ENCODE results near the gene CCDC91.
"Not testable (repeated sequence)": the region's sequence is repeated elsewhere in the genome, so short reads cannot be mapped to it uniquely, and the experiment has no call there.

The CCDC91 gene

DNA sequence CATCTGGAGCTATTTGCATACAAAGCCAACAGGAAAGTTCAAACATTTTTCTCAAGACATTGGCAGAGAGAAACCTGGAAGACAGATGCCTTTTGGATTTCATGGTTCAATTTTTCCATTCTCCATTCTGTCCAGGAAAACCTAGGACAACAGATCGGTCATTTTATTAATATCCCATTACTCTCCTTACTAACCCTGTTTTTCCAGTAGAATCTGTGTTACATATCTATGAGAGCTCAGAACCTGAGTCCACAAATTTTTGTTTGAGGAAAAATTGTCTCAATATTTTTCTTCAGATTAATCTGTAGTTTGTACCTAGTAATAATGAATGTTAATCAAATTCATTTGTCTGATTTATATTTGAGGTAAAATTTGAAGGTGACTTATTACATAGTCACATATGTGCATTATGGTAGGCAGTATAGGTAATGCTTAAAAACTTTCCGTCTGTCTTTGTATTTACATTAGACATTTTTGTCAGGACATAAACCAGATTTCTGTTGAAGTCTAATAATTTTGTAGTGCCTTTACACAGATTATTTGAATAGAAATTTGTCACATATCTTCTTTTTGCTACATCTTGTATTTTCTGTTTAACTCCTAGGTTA lies 75.3 kb downstream of the CCDC91 start:
- intact Hi-C loops (cut with DNase I) = no loop called here
- no peak for DNase-seq

DNA sequence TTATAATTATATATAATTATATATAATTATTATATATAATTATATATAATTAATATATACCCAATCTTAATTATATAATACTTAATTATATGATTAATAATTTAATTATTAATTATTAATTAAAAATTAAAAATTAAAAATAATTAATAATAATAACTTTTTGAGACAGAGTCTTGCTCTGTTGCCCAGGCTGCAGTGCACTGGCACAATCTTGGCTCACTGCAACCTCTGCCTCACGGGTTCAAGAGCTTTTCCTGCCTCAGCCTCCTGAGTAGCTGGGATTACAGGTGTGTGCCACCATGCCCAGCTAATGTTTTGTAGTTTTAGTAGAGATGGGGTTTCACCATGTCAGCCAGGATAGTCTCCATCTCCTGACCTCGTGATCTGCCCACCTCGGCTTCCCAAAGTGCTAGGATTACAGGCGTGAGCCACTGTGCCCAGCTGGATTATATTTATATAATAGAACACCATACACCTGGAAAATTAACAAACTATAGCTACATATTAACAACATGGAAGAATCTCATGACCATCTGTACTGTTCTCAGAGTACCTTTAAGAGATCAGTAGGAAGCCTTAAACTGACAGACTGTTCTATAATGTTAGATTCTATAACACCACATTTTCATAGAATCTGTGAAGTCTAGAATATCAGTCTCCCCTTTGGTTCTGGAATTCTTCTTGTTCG lies 77.8 kb downstream of the CCDC91 start:
- DNase-seq; intact Hi-C loops (cut with DNase I): not testable (repeated sequence)

DNA sequence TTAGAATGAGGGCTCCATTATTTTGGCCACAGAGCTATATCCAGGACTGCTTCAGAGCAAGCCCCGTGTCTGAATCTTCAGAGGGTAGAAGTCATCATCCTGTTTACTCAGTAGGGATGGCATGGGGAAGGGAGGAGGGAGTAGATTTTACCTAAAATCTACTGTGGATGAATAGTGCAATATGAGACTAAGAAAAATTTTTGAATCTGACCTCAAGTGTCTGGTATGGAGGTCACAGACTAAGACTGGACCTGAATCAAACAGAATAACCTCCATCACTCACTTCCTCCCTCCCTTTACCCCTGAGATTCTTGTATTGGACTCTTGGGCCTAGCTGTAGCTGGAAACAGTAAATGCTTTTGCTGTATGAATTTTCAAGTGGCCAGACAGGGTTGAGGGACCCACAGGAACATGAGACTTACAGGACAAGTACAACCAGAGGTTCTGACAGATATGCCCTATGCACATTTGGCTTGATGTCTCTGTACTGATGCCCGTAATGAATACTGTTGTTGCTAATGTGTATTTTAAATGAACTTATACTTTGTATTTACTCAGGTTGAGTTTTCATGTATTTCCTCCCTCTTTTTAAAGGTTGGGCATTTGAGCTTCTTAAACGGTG lies 78.5 kb downstream of the CCDC91 start:
- intact Hi-C loops (cut with DNase I) = no loop called here

DNA sequence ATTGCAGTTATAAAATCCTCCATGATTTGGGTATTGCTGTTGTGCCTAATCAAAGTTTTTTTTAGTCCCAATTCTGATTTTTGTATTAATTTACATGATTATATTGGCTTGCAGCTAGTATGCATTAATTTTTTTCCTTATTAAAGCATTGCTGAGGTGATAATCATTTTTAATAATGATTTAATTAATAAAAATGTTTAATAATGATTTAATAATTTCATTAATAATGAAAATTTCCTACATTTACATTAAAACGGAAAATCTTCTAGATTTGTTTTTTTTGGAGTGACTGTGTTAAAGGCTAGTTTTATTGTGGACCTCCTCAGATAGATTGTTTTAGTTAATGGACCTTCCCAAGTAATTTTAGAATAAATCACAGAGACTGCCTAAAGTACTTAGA lies 79.6 kb downstream of the CCDC91 start:
- no peak for DNase-seq
- intact Hi-C loops (cut with DNase I) = no loop called here

More for the DNA sequence above, 78.5 kb downstream of the CCDC91 start:
- DNase-seq = no peak

DNA sequence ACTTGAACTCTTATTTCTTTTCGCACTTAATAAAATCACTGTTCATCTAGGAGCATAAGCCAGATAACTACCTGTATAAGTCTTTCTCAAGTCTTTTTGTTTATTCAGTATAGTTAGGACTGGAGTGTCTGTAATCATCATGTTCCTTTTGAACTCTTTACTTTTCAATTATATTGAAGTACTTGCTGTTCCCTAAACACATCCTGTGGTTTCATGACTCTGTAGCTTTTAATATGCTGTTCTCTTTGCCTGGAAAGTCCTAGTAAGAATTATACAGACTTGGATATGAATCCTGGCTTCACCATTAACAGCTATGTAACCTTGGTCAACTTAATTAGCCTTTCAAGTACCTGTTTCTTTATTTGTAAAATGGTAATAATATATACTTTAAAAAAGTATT lies 88.2 kb downstream of the CCDC91 start:
- DNase-seq = no peak
- intact Hi-C loops (cut with DNase I) = no loop called here

DNA sequence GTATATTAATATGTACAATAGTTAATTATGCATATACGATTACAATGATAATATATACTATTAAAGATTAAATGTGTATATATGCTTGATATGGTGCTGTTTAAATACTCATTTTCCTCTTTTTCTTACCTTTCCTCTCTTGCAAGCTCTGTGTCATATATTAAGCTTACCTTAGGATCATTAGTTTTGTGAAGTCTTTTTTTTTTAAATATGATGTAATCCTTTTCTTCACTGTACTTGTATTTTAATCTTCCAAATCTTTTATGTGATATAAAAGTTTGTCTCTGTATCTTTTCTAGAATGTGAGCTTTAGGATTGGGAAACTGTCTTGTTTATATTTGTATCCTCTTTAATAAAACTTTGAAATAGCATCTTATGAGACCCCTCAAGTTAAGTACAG lies 88.7 kb downstream of the CCDC91 start:
- intact Hi-C loops (cut with DNase I) = no loop called here
- no peak for DNase-seq

DNA sequence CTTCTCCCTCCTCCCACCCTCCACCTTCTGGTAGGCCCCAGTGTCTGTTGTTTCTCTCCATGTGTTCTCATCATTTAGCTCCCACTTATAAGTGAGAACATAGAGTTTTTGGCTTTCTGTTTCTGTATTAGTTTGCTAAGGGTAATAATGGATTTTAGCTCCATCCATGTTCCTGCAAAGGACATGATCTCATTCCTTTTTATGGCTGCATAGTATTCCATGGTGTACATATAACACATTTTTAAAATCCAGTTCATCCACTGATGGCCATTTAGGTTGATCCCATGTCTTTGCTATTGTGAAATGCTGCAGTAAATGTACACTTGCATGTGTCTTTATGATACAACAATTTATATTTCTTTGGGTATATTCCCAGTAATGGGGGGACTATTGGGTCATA lies 96.1 kb downstream of the CCDC91 start:
- DNase-seq = no peak
- intact Hi-C loops (cut with DNase I) = no loop called here

DNA sequence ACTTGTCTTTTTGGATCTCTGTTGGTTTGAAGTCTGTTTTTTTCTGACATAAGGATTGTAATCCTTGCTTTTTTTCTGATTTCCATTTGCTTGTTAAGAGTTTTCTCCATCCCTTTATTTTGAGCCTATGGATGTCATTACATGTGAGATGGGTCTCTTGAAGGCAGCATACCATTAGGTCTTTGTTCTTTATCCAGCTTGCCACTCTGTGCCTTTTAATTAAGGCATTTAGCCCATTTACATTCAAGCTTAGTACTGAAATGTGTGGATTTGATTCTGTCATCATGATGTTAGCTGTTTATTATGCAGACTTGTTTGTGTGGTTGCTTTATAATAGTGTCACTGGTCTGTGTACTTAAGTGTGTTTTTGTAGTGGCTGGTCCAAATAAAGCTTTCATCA lies 100.0 kb downstream of the CCDC91 start:
- DNase-seq = no peak
- intact Hi-C loops (cut with DNase I) = no loop called here

DNA sequence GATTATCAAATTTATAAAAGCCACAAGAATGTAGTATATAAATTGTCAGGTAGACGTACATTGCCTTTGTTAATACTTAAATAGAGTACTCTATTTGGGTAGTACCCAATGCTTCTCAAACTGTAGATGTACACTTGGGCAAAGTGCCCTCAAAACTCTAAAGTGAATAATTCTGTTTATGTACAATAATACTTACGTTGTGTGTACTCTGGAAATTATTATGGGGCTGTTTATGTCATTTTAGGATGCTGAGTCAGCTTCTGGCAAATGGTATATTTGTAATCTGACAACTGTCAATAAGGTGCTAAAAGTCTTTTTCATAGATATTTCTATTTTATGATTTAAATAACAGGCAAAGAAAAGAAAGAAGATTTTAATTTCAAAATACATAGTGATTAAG lies 102.4 kb downstream of the CCDC91 start:
- DNase-seq = no peak
- intact Hi-C loops (cut with DNase I) = no loop called here

DNA sequence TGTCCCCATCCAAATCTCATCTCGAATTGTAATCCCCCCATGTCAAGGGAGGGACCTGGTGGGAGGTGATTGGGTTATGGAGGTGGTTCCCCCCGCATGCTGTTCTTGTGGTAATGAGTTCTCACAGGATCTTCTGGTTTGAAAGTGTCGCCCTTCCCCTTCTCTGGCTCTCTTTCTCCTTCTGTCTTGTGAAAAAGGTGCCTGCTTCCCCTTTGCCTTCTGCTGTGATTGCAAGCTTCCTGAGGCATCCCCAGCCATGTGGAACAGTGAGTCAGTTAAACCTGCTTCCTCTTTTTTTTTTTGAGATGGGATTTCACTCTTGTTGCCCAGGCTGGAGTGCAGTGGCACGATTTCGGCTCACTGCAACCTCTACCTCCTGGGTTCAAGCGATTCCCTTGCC lies 104.0 kb downstream of the CCDC91 start:
- intact Hi-C loops (cut with DNase I) = no loop called here

DNA sequence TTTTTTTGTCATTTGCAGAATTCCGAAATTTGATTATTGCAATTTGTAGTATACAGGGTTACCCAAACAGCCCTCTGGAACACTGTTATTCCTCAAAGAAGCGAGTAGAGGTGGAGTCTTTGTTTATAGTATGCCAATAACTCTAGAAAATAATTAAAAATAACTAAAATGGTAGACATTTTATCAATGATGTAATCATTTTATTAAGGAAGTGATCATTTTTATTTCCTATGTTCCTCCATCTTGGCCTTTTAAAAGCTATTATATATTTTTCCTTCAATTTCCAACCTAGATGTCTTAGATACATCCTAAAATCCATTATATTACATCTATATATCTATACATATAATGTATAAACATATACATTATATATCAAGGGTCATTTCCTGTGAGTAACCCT lies 106.0 kb downstream of the CCDC91 start:
- no peak for DNase-seq
- intact Hi-C loops (cut with DNase I) = no loop called here

More for the DNA sequence above, 104.0 kb downstream of the CCDC91 start:
- DNase-seq = no peak

DNA sequence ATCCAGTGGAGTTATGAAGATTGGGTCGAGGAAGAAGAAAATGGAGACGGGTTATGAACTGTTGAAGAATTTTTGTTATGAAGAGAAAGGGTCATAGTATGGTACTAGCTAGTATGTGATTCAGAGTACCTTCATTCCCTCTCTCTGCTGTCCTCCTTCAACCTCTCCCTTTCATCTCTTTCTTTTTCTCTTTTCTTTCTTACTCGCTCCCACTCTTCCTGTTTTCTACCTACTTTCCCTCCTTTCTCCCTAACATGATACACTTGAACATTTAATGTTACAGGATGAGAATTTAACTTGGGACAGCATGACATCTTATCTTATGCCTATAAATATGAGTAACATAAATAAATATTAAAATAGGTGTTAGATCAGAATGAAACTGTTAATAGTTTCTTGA lies 112.9 kb downstream of the CCDC91 start:
- DNase-seq = no peak
- intact Hi-C loops (cut with DNase I) = no loop called here

DNA sequence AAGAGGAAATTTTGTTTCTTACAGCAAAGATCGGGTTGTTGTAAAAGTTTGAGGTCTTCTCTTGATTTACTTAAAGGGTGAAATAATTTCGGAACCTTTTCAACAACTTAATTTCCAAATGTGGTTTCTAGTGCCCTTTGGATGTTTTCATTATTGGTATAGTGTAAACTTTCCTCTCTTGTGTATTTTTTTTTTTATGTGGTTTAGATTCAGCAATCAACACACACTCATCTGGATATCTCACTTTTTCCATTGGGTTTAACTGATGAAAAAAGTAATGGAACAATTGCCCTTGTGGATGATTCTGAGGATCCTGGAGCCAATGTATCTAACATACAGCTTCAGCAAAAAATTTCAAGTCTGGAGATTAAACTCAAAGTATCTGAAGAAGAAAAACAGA lies 116.3 kb downstream of the CCDC91 start:
- no peak for DNase-seq
- intact Hi-C loops (cut with DNase I) = no loop called here

DNA sequence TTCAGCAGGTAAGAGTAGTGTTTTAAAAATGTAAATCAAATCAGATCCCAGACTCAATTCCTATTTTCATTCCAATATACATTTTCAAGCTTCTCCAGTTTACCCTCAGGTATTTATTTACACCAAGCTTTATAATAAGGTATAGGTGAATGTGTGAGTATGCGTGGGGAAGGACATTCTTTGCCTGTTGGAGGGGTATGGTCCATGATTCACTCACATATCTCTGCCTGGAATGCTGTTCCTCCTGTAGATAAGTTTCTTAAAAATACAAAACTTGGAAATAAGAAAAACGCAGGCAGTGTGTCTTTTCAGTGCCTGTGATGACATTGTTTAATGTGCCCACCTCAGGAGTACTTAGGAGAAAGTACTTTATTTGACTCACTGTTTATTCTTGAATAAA lies 118.6 kb downstream of the CCDC91 start:
- DNase-seq = no peak
- intact Hi-C loops (cut with DNase I) = no loop called here

DNA sequence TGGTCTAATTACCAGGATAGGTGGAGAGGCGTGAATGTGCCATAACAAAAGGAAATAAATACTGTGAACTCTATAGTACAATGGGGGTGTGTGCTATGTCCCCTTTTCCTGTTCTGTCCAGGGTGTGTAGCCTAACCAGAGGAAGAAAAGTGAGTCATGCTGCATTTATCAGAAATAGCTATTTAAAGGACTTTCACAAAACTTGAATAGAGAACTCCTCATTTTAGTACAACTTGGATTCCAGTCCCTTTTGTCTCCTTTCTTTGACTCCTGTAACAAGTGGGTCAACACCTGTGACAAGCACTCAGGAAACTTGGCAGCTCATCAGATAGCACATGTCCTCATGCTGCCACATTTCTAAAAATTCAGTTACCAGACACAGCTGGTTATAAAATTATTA lies 123.4 kb downstream of the CCDC91 start:
- DNase-seq = no peak
- intact Hi-C loops (cut with DNase I) = no loop called here

DNA sequence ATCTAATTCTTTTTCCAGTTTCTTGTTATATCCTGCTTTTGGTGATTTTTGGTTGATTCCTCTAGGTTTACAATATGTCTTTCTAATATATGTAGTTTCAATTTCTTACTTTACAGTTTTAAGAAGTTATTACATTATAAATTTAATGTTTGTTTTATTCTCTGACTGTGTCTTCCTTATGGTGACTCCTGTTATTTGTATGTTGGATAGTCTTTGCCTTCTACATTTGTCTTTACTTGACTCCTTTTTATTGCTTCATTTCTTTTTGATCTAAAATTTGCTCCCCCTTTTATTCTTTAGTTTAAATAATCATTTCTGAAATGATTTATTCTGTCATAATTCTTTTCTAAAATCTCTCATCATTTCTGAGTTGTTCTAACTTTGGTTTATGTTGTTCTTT lies 125.8 kb downstream of the CCDC91 start:
- intact Hi-C loops (cut with DNase I) = no loop called here
- DNase-seq = no peak

DNA sequence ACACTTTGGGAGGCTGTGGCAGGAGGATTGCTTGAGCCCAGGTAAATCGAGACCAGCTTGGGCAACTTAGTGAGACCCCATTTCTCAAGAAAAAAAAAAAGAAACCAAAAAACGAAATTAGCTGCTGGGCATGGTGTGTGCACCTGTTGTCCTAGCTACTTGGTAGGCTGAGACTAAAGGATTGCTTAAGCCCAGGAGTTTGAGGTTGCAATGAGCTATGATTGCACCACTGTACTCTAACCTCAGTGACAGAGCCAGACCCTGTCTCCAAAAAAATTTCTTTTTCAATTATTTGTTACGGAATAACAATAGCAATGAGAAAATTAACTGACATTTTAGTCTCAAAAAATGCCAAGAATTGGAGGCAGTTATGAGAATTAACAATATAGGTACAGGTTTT lies 128.0 kb downstream of the CCDC91 start:
- intact Hi-C loops (cut with DNase I) = no loop called here
- no peak for DNase-seq

DNA sequence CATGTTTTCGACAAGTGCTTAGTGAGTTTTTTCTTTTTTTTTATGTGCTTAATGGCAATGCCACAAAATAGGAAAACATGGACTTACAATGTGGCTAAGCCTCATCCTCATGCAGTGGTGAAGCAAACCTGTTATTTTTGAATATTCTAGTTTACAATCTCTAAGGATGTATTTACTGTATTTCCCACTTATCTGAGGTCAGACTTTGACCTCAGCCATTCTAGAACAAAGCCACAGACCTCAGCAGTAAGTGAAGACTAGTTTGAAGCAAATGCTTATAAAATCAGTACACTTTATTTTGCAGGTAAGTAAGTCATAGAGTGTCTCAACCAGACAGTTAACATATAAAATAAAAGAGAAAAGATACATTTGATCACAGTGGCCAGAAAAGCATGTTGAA lies 130.1 kb downstream of the CCDC91 start:
- intact Hi-C loops (cut with DNase I) = no loop called here
- DNase-seq = no peak

DNA sequence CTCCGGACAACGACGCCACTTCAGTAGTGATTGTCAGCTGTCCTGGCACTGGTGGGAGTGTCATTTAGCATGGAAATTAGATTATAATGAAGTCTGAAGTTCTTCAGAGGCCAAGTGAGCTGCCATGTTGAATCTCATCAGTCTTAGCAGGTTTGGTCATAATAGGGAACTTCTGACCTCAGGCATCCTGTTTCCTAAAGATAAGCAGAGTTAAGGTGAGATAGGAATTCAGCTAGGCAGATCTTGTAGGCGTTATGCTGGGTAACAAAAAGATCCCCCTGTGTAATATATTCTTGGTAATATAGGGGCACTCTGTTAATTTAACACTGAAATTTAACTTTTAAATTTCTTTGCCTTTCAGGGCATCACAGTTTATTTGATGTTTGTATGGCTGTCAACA lies 137.5 kb downstream of the CCDC91 start:
- DNase-seq = no peak
- intact Hi-C loops (cut with DNase I) = no loop called here

DNA sequence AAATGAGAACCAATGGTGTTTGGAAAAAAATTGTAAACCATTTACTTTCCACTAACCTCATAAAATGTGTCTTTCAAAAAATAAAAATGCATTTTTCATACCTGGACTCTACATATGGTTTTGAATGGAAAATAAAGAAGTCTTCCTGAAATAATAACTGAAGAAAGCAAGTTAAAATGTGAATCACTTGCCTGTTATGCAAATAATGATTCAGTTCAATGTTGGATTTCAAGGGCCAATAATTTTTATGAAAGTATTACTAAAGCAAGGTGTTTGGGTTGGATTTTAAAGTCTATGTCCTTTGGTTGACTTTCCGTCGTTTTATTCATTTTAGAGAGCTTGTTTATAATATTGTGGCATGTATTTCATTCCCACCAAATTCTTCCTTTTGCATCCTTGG lies 138.7 kb downstream of the CCDC91 start:
- intact Hi-C loops (cut with DNase I) = no loop called here
- DNase-seq = no peak

DNA sequence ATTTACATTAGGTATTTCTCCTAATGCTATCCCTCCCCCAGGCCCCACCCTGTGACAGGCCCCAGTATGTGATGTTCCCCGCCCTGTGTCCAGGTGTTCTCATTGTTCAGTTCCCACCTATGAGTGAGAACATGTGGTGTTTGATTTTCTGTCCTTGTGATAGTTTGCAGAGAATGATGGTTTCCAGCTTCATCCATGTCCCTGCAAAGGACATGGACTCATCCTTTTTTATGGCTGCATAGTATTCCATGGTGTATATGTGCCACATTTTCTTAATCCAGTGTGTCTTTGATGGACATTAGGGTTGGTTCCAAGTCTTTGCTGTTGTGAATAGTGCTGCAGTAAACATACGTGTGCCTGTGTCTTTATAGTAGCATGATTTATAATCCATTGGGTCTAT lies 139.5 kb downstream of the CCDC91 start:
- DNase-seq; intact Hi-C loops (cut with DNase I): not testable (repeated sequence)
